Cardiac muscle cell (in vitro differentiated cells and primary cell): ENCODE results near the gene GGA1. TPM values are rescaled to one million over a fixed set of nuclear protein-coding genes. Genes with fewer than 3 reads are reported as not detected.
"Not testable (repeated sequence)": the region's sequence is repeated elsewhere in the genome, so short reads cannot be mapped to it uniquely, and the experiment has no call there.

Experiments
- DNase-seq, 2 donors: peaks; one replicate each; pipeline versions ENCODE4 v3.0.0 to v3.0.0-alpha.2; 2010 to 2017; ENCODE audit warnings: low read depth in 1 of 2, low spot score in 1 of 2
- H3K27ac ChIP-seq: fragments of 200-600 bp; sonication (generic); 2 replicates; pipeline ENCODE4 v1.5.1; 2016
- H3K27me3 ChIP-seq: fragments of 200-600 bp; sonication (generic); 2 replicates; pipeline ENCODE4 v1.6.0; 2016; ENCODE audit warnings: control low read depth
- H3K36me3 ChIP-seq: fragments of 200-600 bp; sonication (generic); 2 replicates; pipeline ENCODE4 v1.5.1; 2016; ENCODE audit warnings: control low read depth
- H3K4me1 ChIP-seq: fragments of 200-600 bp; sonication (generic); 2 replicates; pipeline ENCODE4 v1.8.1; 2017; ENCODE audit warnings: low read depth, mild to moderate bottlenecking, mixed run types
- H3K4me3 ChIP-seq: fragments of 200-600 bp; sonication (generic); 2 replicates; pipeline ENCODE4 v1.5.1; 2016; ENCODE audit warnings: mild to moderate bottlenecking
- H3K9me3 ChIP-seq: fragments of 200-600 bp; sonication (generic); 2 replicates; pipeline ENCODE4 v1.5.1; 2017; ENCODE audit warnings: low read depth, mild to moderate bottlenecking, control low read depth
- polyA plus RNA-seq: library from polyadenylated mRNA; unstranded; fragments of >200 nt; fragmentation: Nextera tagmentation; extraction: Ambion mirVana; gene quantifications from 2 replicates; pipeline ENCODE4 v1.2.1, GENCODE V29; 2016
- total RNA-seq: library from RNA; depleted of rRNA; stranded (reverse); fragments of >200 nt; gene quantifications from 2 replicates; pipeline ENCODE4 v1.2.3, GENCODE V29; 2016
- TF ChIP-seq, protein P1 (sequence below): IDR thresholded peaks from 2 replicates; pipeline ENCODE4 v1.5.1; 2012; ENCODE audit warnings: low read depth, mild to moderate bottlenecking, low read length

The GGA1 gene
- total and polyA plus RNA-seq, 2 experiments from 2014 or later = 82.6 to 114 TPM

GRCh38 chr22:37591823-37592404 lies 16.7 kb upstream of the GGA1 start:
- Histone ChIP-seq H3K9me3 (no peaks in the 10 kb centered on the region), H3K4me3 (no peak overlapping the region), H3K4me1 (no peaks in the 10 kb centered on the region), H3K27ac (no peak overlapping the region), H3K27me3 (no peaks in the 10 kb centered on the region), H3K36me3 (no peaks in the 10 kb centered on the region)
- no peak for DNase-seq
- TF ChIP-seq, protein P1, sequence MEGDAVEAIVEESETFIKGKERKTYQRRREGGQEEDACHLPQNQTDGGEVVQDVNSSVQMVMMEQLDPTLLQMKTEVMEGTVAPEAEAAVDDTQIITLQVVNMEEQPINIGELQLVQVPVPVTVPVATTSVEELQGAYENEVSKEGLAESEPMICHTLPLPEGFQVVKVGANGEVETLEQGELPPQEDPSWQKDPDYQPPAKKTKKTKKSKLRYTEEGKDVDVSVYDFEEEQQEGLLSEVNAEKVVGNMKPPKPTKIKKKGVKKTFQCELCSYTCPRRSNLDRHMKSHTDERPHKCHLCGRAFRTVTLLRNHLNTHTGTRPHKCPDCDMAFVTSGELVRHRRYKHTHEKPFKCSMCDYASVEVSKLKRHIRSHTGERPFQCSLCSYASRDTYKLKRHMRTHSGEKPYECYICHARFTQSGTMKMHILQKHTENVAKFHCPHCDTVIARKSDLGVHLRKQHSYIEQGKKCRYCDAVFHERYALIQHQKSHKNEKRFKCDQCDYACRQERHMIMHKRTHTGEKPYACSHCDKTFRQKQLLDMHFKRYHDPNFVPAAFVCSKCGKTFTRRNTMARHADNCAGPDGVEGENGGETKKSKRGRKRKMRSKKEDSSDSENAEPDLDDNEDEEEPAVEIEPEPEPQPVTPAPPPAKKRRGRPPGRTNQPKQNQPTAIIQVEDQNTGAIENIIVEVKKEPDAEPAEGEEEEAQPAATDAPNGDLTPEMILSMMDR = no peak

- Histone ChIP-seq H3K27ac (no peak overlapping the region), H3K27me3 (no peaks in the 10 kb centered on the region), H3K4me3 (no peak overlapping the region), H3K36me3 (no peaks in the 10 kb centered on the region), H3K9me3 (no peaks in the 10 kb centered on the region), H3K4me1 (no peaks in the 10 kb centered on the region)
- TF ChIP-seq, protein P1 = no peak
- DNase-seq = no peak
Measured at GRCh38 chr22:37594237-37594636, 14.4 kb upstream of the GGA1 start.

DNA sequence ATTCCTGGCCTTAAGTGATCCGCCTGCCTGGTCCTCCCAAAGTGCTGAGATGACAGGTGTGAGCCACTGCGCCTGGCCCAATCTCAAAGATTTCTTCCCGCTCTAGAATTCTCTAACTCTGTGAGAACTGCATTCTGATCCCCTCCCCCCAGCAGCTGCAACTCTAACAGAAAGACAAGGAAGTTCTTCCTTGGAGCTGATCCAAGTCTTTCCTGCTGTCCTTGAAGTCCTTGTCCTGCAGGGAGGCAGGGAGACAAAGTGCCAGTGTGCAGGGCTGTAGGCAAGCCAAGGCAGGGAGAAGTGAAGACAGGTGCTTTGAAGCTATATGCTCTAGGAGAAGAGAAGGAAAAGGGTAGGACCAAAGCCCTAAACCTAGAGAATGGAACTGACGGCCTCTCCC lies 9.5 kb upstream of the GGA1 start:
- TF ChIP-seq, protein P1 = no peak
- DNase-seq = no peak
- Histone ChIP-seq H3K27ac (no peak overlapping the region), H3K4me1 (peaks cover 5% of the 10 kb centered on the region), H3K27me3 (no peaks in the 10 kb centered on the region), H3K9me3 (no peaks in the 10 kb centered on the region), H3K4me3 (no peak overlapping the region), H3K36me3 (no peaks in the 10 kb centered on the region)

- Histone ChIP-seq H3K4me1 (peaks cover 5% of the 10 kb centered on the region), H3K27ac (peak overlapping the region; percentile 54), H3K27me3 (no peaks in the 10 kb centered on the region), H3K36me3 (no peaks in the 10 kb centered on the region), H3K9me3 (no peaks in the 10 kb centered on the region), H3K4me3 (no peak overlapping the region)
- TF ChIP-seq, protein P1 = no peak
- DNase-seq = peak in 1 of 2 donors; percentile 14
Measured at GRCh38 chr22:37601203-37601539, 7.5 kb upstream of the GGA1 start.

DNA sequence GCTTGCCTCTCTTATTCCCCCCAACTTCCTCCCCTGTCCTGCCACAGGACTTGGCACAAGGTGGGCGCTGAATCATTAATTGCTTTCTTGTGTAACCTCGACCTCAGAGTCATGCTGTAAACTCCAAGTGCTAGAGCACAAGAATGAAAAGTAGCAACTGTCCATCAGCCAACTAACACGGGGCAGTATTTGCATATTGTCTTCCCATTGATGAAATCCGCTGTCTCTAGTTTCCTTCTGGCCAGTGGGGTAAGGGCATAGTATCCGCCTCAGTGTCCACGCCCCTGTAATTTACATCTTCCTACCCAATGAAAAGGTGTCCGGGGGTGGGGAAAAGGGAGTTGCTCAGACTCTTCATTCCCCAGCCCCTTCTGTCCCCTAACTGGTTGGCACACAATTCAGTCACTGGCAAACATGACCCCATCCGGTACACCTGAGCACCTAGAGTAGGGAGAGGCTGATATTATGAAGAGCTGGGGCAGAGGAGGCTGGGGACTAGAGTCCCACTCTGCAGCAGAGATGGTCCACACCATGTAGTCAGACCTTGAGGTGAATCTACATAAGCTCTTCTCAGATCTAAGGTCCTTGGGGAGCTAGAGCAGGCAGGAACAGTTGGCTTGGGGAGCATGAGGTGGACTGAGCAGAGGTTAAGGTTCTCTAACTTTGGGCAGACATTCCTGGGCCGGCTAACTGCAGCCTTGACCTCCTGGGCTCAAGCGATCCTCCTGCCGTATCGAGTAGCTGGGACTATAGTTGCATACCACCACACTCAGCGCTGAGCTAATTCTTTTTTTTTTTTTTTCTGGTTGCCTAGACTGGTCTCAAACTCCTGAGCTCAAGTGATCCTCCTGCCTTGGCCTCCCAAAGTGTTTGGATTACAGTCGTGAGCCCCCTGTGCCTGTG lies 6.8 kb upstream of the GGA1 start:
- H3K27ac ChIP-seq = peak overlapping the region; percentile 54
- H3K4me1 ChIP-seq = peaks cover 5% of the 10 kb centered on the region
- peak; percentile 75 to 89 for DNase-seq

GRCh38 chr22:37602546-37603277 lies 5.9 kb upstream of the GGA1 start:
- DNase-seq, H3K4me3 ChIP-seq, H3K4me1 ChIP-seq, H3K27ac ChIP-seq, H3K27me3 ChIP-seq, H3K36me3 ChIP-seq, H3K9me3 ChIP-seq: not testable (repeated sequence)

More for the DNA sequence above, 6.8 kb upstream of the GGA1 start:
- no peaks in the 10 kb centered on the region for H3K36me3 ChIP-seq
- TF ChIP-seq, protein P1 = no peak
- no peaks in the 10 kb centered on the region for H3K9me3 ChIP-seq
- H3K4me3 ChIP-seq = no peak overlapping the region
- H3K27me3 ChIP-seq = no peaks in the 10 kb centered on the region
